ENCODE results near the gene LRRC17. TPM values are rescaled to one million over a fixed set of nuclear protein-coding genes. Genes with fewer than 3 reads are reported as not detected.

The LRRC17 gene
- total RNA-seq, 1 donor = 12.3 TPM

DNA sequence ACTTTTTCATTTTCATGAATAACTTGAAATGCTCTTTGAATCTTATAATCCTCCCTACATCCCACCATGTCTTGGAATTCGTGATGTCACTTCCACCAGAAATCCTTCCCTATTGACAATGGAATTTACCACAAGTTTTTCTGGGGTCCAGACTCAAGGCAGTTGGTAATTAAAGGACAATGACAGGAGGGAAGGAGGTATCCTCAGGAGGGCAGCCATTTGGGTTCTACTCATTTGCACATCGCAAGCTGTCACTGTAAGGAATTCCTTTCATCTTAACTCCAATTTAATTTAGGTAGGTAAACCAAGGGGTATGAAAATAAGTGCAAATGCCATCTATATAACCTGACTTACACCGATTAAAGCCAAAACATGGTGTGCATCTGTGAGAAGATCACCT lies 21.9 kb downstream of the LRRC17 start:
- H3K27ac ChIP-seq (ENCODE audit: low read depth, low read length) = no peak overlapping the region
- no peaks in the 10 kb centered on the region for H3K79me2 ChIP-seq (ENCODE audit: insufficient read depth, low read length)
- H3K4me2 ChIP-seq (ENCODE audit: insufficient read depth, low read length) = no peak overlapping the region
- no peak overlapping the region for H2AFZ ChIP-seq (ENCODE audit: low read length)
- peak; percentile 21 for DNase-seq (ENCODE audit: insufficient read length, low spot score, missing footprints)
- H3K36me3 ChIP-seq (ENCODE audit: insufficient read depth, low read length) = peaks cover 5% of the 10 kb centered on the region
- no peaks in the 10 kb centered on the region for H3K4me1 ChIP-seq (ENCODE audit: insufficient read depth, low read length)
- no peaks in the 10 kb centered on the region for H3K9me3 ChIP-seq (ENCODE audit: low read depth, low read length)
- TF ChIP-seq, protein P1, sequence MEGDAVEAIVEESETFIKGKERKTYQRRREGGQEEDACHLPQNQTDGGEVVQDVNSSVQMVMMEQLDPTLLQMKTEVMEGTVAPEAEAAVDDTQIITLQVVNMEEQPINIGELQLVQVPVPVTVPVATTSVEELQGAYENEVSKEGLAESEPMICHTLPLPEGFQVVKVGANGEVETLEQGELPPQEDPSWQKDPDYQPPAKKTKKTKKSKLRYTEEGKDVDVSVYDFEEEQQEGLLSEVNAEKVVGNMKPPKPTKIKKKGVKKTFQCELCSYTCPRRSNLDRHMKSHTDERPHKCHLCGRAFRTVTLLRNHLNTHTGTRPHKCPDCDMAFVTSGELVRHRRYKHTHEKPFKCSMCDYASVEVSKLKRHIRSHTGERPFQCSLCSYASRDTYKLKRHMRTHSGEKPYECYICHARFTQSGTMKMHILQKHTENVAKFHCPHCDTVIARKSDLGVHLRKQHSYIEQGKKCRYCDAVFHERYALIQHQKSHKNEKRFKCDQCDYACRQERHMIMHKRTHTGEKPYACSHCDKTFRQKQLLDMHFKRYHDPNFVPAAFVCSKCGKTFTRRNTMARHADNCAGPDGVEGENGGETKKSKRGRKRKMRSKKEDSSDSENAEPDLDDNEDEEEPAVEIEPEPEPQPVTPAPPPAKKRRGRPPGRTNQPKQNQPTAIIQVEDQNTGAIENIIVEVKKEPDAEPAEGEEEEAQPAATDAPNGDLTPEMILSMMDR (IDR thresholded peaks at IDR 0.05; ENCODE audit: extremely low read depth, low read depth, low read length) = no peak
- no peaks in the 10 kb centered on the region for H4K20me1 ChIP-seq (ENCODE audit: insufficient read depth, low read length)
- no peak overlapping the region for H3K4me3 ChIP-seq (ENCODE audit: insufficient read depth, low read length)
- H3K27me3 ChIP-seq (ENCODE audit: insufficient read depth, low read length) = no peaks in the 10 kb centered on the region

DNA sequence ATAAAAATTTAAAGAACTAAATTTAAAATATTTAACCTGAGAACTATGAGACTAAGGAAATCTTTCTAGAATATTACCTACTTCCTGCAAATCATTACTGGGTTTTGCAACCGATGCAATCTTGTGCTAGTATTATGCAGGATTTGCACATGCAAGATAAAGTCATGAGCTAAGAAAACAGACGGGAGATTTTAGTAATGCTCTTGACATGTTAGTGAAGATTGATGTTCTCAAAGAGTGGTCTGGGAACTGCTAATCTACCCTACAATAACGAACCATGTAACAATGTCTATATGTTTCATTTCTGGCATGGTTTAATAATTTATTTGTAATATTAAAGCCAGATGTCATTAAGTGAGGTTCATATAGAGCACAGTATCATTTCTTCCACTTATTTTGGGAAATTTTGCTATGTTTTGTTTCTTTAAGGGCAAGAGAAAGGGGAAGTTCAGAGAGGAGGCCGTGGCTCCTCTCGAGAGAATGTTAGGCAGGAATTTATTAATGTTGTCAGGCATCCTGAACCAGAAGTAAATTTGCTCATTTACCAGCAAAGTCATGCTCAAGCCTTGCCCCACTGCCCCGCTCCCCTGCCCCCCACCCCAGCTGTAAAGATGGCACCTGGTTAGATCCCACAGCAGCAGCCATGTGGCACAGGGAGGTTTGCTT lies 22.8 kb downstream of the LRRC17 start:
- no peaks in the 10 kb centered on the region for H4K20me1 ChIP-seq (ENCODE audit: insufficient read depth, low read length)
- H3K4me3 ChIP-seq (ENCODE audit: insufficient read depth, low read length) = no peak overlapping the region
- H3K4me1 ChIP-seq (ENCODE audit: insufficient read depth, low read length) = no peaks in the 10 kb centered on the region
- no peaks in the 10 kb centered on the region for H3K9me3 ChIP-seq (ENCODE audit: low read depth, low read length)
- H3K27me3 ChIP-seq (ENCODE audit: insufficient read depth, low read length) = no peaks in the 10 kb centered on the region
- peaks cover 5% of the 10 kb centered on the region for H3K36me3 ChIP-seq (ENCODE audit: insufficient read depth, low read length)
- H3K79me2 ChIP-seq (ENCODE audit: insufficient read depth, low read length) = no peaks in the 10 kb centered on the region
- H3K27ac ChIP-seq (ENCODE audit: low read depth, low read length) = no peak overlapping the region
- TF ChIP-seq, protein P1 (IDR thresholded peaks at IDR 0.05; ENCODE audit: extremely low read depth, low read depth, low read length) = no peak
- no peak overlapping the region for H2AFZ ChIP-seq (ENCODE audit: low read length)
- DNase-seq (ENCODE audit: insufficient read length, low spot score, missing footprints) = no peak
- no peak overlapping the region for H3K4me2 ChIP-seq (ENCODE audit: insufficient read depth, low read length)

- H3K4me1 ChIP-seq (ENCODE audit: insufficient read depth, low read length) = no peaks in the 10 kb centered on the region
- H3K9me3 ChIP-seq (ENCODE audit: low read depth, low read length) = no peaks in the 10 kb centered on the region
- H3K79me2 ChIP-seq (ENCODE audit: insufficient read depth, low read length) = no peaks in the 10 kb centered on the region
- H2AFZ ChIP-seq (ENCODE audit: low read length) = peak overlapping the region; percentile 10
- H3K27me3 ChIP-seq (ENCODE audit: insufficient read depth, low read length) = no peaks in the 10 kb centered on the region
- H3K4me3 ChIP-seq (ENCODE audit: insufficient read depth, low read length) = no peak overlapping the region
- no peak overlapping the region for H3K4me2 ChIP-seq (ENCODE audit: insufficient read depth, low read length)
- peaks cover 5% of the 10 kb centered on the region for H3K36me3 ChIP-seq (ENCODE audit: insufficient read depth, low read length)
- H3K27ac ChIP-seq (ENCODE audit: low read depth, low read length) = no peak overlapping the region
- no peaks in the 10 kb centered on the region for H4K20me1 ChIP-seq (ENCODE audit: insufficient read depth, low read length)
- TF ChIP-seq, protein P1 (IDR thresholded peaks at IDR 0.05; ENCODE audit: extremely low read depth, low read depth, low read length) = no peak
- no peak for DNase-seq (ENCODE audit: insufficient read length, low spot score, missing footprints)
These were observed 25.9 kb downstream of the LRRC17 start for GRCh38 chr7:102938679-102939078.

GRCh38 chr7:102942181-102942866 lies 29.5 kb downstream of the LRRC17 start:
- no peak for DNase-seq (ENCODE audit: insufficient read length, low spot score, missing footprints)
- H3K36me3 ChIP-seq (ENCODE audit: insufficient read depth, low read length) = no peaks in the 10 kb centered on the region
- no peak overlapping the region for H2AFZ ChIP-seq (ENCODE audit: low read length)
- no peak overlapping the region for H3K27ac ChIP-seq (ENCODE audit: low read depth, low read length)
- no peaks in the 10 kb centered on the region for H3K79me2 ChIP-seq (ENCODE audit: insufficient read depth, low read length)
- H3K27me3 ChIP-seq (ENCODE audit: insufficient read depth, low read length) = no peaks in the 10 kb centered on the region
- no peaks in the 10 kb centered on the region for H3K4me1 ChIP-seq (ENCODE audit: insufficient read depth, low read length)
- no peaks in the 10 kb centered on the region for H3K9me3 ChIP-seq (ENCODE audit: low read depth, low read length)
- TF ChIP-seq, protein P1 (IDR thresholded peaks at IDR 0.05; ENCODE audit: extremely low read depth, low read depth, low read length) = no peak
- H3K4me3 ChIP-seq (ENCODE audit: insufficient read depth, low read length) = no peak overlapping the region
- no peaks in the 10 kb centered on the region for H4K20me1 ChIP-seq (ENCODE audit: insufficient read depth, low read length)
- no peak overlapping the region for H3K4me2 ChIP-seq (ENCODE audit: insufficient read depth, low read length)
